Measurements from ENCODE around the gene POU3F1. TPM values are rescaled to one million over a fixed set of nuclear protein-coding genes. Genes with fewer than 3 reads are reported as not detected.

Gene POU3F1
- total and polyA plus RNA-seq, 9 donors: 0.04 to 0.53 (median 0.15) TPM; not detected in 4

GRCh38 chr1:37998089-37998808 lies 48.3 kb downstream of the POU3F1 start:
- intact Hi-C loops (cut with DNase I): no loop called here
- Histone ChIP-seq H3K27me3 (no peaks in the 10 kb centered on the region), H3K9me3 (no peaks in the 10 kb centered on the region), H3K36me3 (no peaks in the 10 kb centered on the region), H3K4me1 (ENCODE audit: insufficient read depth) (peaks cover 28% of the 10 kb centered on the region), H3K27ac (no peak overlapping the region), H3K4me3 (no peak overlapping the region)
- 78 to 84% (median 81%) methylated on average over 9 of the region's 9 CpGs for WGBS, 3 donors
- DNase-seq: no peak
- no peak for TF ChIP-seq EP300 (IDR thresholded peaks at IDR 0.05)

GRCh38 chr1:37997256-37998088 lies 49.1 kb downstream of the POU3F1 start:
- intact Hi-C loops (cut with DNase I): no loop called here
- WGBS, 3 donors: 80 to 89% (median 85%) methylated on average over 21 to 25 of the region's 25 CpGs
- peak in 2 of 5 donors; percentile 37 to 47 for DNase-seq

GRCh38 chr1:37995751-37996345 lies 50.7 kb downstream of the POU3F1 start:
- Histone ChIP-seq H3K9me3 (no peaks in the 10 kb centered on the region), H3K4me3 (peak overlapping the region; percentile 40), H3K27ac (peak overlapping the region; percentile 26 to 75), H3K36me3 (no peaks in the 10 kb centered on the region), H3K27me3 (no peaks in the 10 kb centered on the region), H3K4me1 (ENCODE audit: insufficient read depth) (peaks cover 20% of the 10 kb centered on the region)
- 1 to 2% (median 1%) methylated on average over 42 to 46 of the region's 46 CpGs for whole genome bisulfite sequencing, 3 donors
- DNase-seq: peak; percentile 84 to 95 (median 86)
- TF ChIP-seq EP300 (IDR thresholded peaks at IDR 0.05): peak; percentile 85
- no peak for TF ChIP-seq CTCF (IDR thresholded peaks at IDR 0.05)
- intact Hi-C loops (cut with DNase I): no loop called here

More at GRCh38 chr1:37997256-37998088, 49.1 kb downstream of the POU3F1 start:
- TF ChIP-seq CTCF (IDR thresholded peaks at IDR 0.05) (no peak), POLR2A (IDR thresholded peaks at IDR 0.05) (no peak), EP300 (IDR thresholded peaks at IDR 0.05) (no peak)
- Histone ChIP-seq H3K27ac (no peak overlapping the region), H3K27me3 (no peaks in the 10 kb centered on the region), H3K4me1 (ENCODE audit: insufficient read depth) (peaks cover 28% of the 10 kb centered on the region), H3K4me3 (no peak overlapping the region), H3K9me3 (no peaks in the 10 kb centered on the region), H3K36me3 (no peaks in the 10 kb centered on the region)

GRCh38 chr1:37994886-37995566 lies 51.6 kb downstream of the POU3F1 start:
- Histone ChIP-seq H3K9me3 (no peaks in the 10 kb centered on the region), H3K27me3 (no peaks in the 10 kb centered on the region), H3K4me3 (peak overlapping the region; percentile 40), H3K36me3 (no peaks in the 10 kb centered on the region), H3K27ac (no peak overlapping the region), H3K4me1 (ENCODE audit: insufficient read depth) (peaks cover 13% of the 10 kb centered on the region)
- no peak for TF ChIP-seq POLR2A (IDR thresholded peaks at IDR 0.05)
- no peak for TF ChIP-seq CTCF (IDR thresholded peaks at IDR 0.05)
- TF ChIP-seq EP300 (IDR thresholded peaks at IDR 0.05): no peak
- DNase-seq: no peak
- intact Hi-C loops (cut with DNase I): no loop called here
- WGBS, 3 donors: 51 to 57% (median 54%) methylated on average over 11 of the region's 11 CpGs

Small RNA genes within 50 kb of the gene (microRNA-seq; reads per million reads assigned to microRNA genes)
- 0.36 to 2.5 (median 1.1) reads per million in 3 donors for gene MIR3659

Small RNA genes within 50 kb of the gene (small RNA-seq; reads per million reads assigned to genes)
- gene MIR3659: not detected

Other genes with a start within 250 kb of the POU3F1 start
- gene C1orf122, start 239.0 kb downstream of the POU3F1 start, total RNA-seq: 10 to 100 TPM; 24.5 to 56.2 (median 32.5) TPM
- 10 to 100 TPM; 10.3 to 23.7 TPM for gene C1orf122, start 239.0 kb downstream of the POU3F1 start, polyA plus RNA-seq
- gene YRDC, start 238.6 kb downstream of the POU3F1 start, total RNA-seq: 10 to 100 TPM in 4 of 7 donors, 1 to 10 TPM in 3; 7.2 to 15.0 (median 11.0) TPM
- 1 to 10 TPM; 9.3 to 9.5 TPM for gene YRDC, start 238.6 kb downstream of the POU3F1 start, polyA plus RNA-seq
- gene MTF1, start 187.2 kb downstream of the POU3F1 start, total RNA-seq: 10 to 100 TPM in 5 of 7 donors, 1 to 10 TPM in 2; 3.4 to 29.1 (median 21.9) TPM
- gene MTF1, start 187.2 kb downstream of the POU3F1 start, polyA plus RNA-seq: 1 to 10 TPM; 4.5 to 9.6 TPM
- 10 to 100 TPM; 23.2 to 68.5 (median 33.7) TPM for gene INPP5B, start 99.7 kb downstream of the POU3F1 start, total RNA-seq
- 10 to 100 TPM; 23.2 to 30.3 TPM for gene INPP5B, start 99.7 kb downstream of the POU3F1 start, polyA plus RNA-seq
- gene SF3A3, start 56.8 kb downstream of the POU3F1 start, total RNA-seq: 10 to 100 TPM; 29.0 to 62.5 (median 44.3) TPM
- gene SF3A3, start 56.8 kb downstream of the POU3F1 start, polyA plus RNA-seq: 100 to 1,000 TPM in 1 of 2 donors, 10 to 100 TPM in 1; 27.4 to 110 TPM
- 10 to 100 TPM; 19.4 to 63.3 (median 40.4) TPM for gene FHL3, start 41.3 kb downstream of the POU3F1 start, total RNA-seq
- 10 to 100 TPM; 13.9 to 28.8 TPM for gene FHL3, start 41.3 kb downstream of the POU3F1 start, polyA plus RNA-seq
- gene UTP11, start 34.1 kb downstream of the POU3F1 start, total RNA-seq: 10 to 100 TPM; 17.4 to 38.5 (median 29.7) TPM
- 10 to 100 TPM; 20.9 to 35.1 TPM for gene UTP11, start 34.1 kb downstream of the POU3F1 start, polyA plus RNA-seq

Data from ovary (tissue), 9 donors.